Measurements from ENCODE around the gene SLAMF7.

Gene SLAMF7

GRCh38 chr1:160773093-160773492 is 34.0 kb downstream of the SLAMF7 start:
- TF ChIP-seq, protein P1, sequence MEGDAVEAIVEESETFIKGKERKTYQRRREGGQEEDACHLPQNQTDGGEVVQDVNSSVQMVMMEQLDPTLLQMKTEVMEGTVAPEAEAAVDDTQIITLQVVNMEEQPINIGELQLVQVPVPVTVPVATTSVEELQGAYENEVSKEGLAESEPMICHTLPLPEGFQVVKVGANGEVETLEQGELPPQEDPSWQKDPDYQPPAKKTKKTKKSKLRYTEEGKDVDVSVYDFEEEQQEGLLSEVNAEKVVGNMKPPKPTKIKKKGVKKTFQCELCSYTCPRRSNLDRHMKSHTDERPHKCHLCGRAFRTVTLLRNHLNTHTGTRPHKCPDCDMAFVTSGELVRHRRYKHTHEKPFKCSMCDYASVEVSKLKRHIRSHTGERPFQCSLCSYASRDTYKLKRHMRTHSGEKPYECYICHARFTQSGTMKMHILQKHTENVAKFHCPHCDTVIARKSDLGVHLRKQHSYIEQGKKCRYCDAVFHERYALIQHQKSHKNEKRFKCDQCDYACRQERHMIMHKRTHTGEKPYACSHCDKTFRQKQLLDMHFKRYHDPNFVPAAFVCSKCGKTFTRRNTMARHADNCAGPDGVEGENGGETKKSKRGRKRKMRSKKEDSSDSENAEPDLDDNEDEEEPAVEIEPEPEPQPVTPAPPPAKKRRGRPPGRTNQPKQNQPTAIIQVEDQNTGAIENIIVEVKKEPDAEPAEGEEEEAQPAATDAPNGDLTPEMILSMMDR (conservative IDR thresholded peaks at IDR 0.05), result no peak
- H3K27ac ChIP-seq, result no peak overlapping the region

- TF ChIP-seq, protein P1 (conservative IDR thresholded peaks at IDR 0.05), result no peak
- no peak overlapping the region for H3K27ac ChIP-seq
Measured at GRCh38 chr1:160774886-160775719, 36.1 kb downstream of the SLAMF7 start.

- TF ChIP-seq, protein P1 (conservative IDR thresholded peaks at IDR 0.05), result no peak
- H3K27ac ChIP-seq, result no peak overlapping the region
Measured at GRCh38 chr1:160776178-160776577, 37.1 kb downstream of the SLAMF7 start.

DNA sequence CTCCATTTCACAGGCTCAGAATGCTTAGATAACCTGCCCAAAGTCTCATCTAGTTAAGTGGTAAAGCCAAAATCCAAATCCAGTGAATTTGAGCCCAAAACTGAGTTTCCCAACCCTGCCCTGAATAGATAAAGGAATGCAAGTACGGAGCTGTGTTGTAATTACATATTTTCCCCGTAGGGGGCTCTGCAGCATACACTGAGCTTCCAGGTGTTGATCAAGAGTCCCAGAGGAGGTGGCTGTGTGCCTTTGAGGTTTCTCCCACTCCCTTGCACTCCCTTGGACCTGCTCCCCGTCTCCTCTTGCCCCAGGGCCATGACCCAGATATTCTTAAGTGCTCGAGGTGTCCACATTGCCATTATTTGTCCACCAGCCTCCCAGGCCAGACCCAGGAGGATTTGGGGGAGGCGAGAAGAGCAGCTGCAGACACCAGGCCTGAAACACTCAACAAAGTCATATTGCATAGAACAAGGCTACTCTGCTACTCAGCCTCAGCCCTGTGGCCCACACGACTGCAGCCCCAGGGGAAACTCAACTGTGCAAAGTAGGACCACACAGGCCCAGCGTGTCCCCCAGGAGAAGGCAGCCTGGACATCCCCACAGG is 38.5 kb downstream of the SLAMF7 start:
- TF ChIP-seq, protein P1 (conservative IDR thresholded peaks at IDR 0.05), result peak; percentile 36; the same call in 1 of the 2 replicates
- H3K27ac ChIP-seq, result no peak overlapping the region

GRCh38 chr1:160778976-160779375 is 39.9 kb downstream of the SLAMF7 start:
- TF ChIP-seq, protein P1 (conservative IDR thresholded peaks at IDR 0.05), result no peak

GRCh38 chr1:160779626-160780397 is 40.8 kb downstream of the SLAMF7 start:
- TF ChIP-seq, protein P1 (conservative IDR thresholded peaks at IDR 0.05), result no peak; the same call in 1 of the 2 replicates
- no peak overlapping the region for H3K27ac ChIP-seq

More at GRCh38 chr1:160778976-160779375, 39.9 kb downstream of the SLAMF7 start:
- H3K27ac ChIP-seq, result no peak overlapping the region

DNA sequence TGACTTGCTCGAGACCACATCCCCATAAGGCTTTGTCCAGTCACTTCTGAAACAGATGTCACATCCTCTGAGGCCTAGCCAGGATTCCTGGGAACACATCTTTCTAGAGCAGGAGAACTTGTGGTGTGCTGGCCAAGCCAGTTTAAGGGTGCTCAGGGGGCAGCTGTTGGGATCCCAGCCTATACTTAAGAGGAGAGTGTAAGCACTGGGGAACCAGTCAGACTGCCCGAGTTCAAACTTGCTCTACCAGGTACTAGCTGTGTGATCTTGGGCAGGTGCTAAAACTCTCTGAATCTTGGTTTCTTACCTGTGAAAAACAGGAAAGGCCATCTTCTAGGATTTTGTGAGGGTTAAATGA is 41.3 kb downstream of the SLAMF7 start:
- TF ChIP-seq, protein P1 (conservative IDR thresholded peaks at IDR 0.05), result no peak
- H3K27ac ChIP-seq, result no peak overlapping the region

All from VCaP (cell line).